Measurements from ENCODE around the gene KRT8. TPM values are rescaled to one million over a fixed set of nuclear protein-coding genes. Genes with fewer than 3 reads are reported as not detected.
A peak's percentile ranks its signal among the peaks of the same experiment; 100 is the strongest.
"Not testable (repeated sequence)": the region's sequence is repeated elsewhere in the genome, so short reads cannot be mapped to it uniquely, and the experiment has no call there.

KRT8 gene
- total RNA-seq, 1 donor from 2014 or later, result 2,570 TPM

- FAIRE-seq, result no peak
- H3K27me3 ChIP-seq (ENCODE audit: insufficient read depth, low read length), result no peaks in the 10 kb centered on the region
- H3K4me3 Mint-ChIP-seq (ENCODE audit: unreplicated experiment), result no peak overlapping the region
Measured at GRCh38 chr12:52860102-52860823, 44.6 kb downstream of the KRT8 start.

DNA sequence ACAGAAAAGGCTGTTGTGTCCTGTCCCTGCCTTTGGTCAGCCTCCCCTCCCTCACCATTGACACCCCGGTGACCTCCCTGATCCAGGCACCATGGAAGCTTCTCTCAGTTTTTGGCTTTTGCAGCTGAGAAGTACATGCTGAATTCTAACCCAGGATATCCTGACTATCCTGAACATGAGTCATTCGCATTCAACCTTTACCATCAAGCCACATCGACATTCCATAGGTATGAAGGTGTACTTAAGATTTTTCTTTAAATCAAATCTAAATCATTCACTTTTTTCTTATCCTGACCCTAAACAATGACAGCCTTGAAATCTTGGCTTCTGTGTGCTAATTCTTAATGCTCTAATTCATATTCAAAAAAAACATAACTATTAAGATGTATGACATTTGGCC is 47.4 kb downstream of the KRT8 start:
- TF ChIP-seq EZH2 (IDR thresholded peaks at IDR 0.05; ENCODE audit: insufficient read depth, low read length) (no peak), CTCF (IDR thresholded peaks at IDR 0.05; ENCODE audit: insufficient read depth, low read depth, low read length) (no peak)
- Histone ChIP-seq H3K4me1 (ENCODE audit: insufficient read depth, low read length) (no peaks in the 10 kb centered on the region), H3K36me3 (ENCODE audit: insufficient read depth, low read length) (no peaks in the 10 kb centered on the region), H3K4me3 (ENCODE audit: insufficient read depth, low read depth, low read length) (no peak overlapping the region), H3K27ac (ENCODE audit: low read depth, low read length) (no peak overlapping the region), H3K79me2 (ENCODE audit: insufficient read depth, low read length) (no peaks in the 10 kb centered on the region), H3K4me2 (ENCODE audit: low read length) (no peak overlapping the region), H3K9ac (ENCODE audit: low read length) (no peak overlapping the region), H3K9me3 (ENCODE audit: insufficient read depth, low read depth, low read length) (no peaks in the 10 kb centered on the region), H4K20me1 (ENCODE audit: insufficient read depth, low read length) (no peaks in the 10 kb centered on the region), H3K27me3 (ENCODE audit: insufficient read depth, low read length) (no peaks in the 10 kb centered on the region), H2AFZ (ENCODE audit: low read depth, low read length) (no peak overlapping the region)
- H3K36me3 Mint-ChIP-seq (ENCODE audit: low read depth, unreplicated experiment), result no peaks in the 10 kb centered on the region
- peaks cover 2% of the 10 kb centered on the region for H3K4me1 Mint-ChIP-seq (ENCODE audit: low read depth, unreplicated experiment)
- FAIRE-seq, result no peak
- H3K9me3 Mint-ChIP-seq (ENCODE audit: unreplicated experiment), result peaks cover 5% of the 10 kb centered on the region
- no peak for DNase-seq (ENCODE audit: low read depth)
- H3K27me3 Mint-ChIP-seq (ENCODE audit: low read depth, unreplicated experiment), result peaks cover 31% of the 10 kb centered on the region
- H3K4me3 Mint-ChIP-seq (ENCODE audit: unreplicated experiment), result no peak overlapping the region
- H3K27ac Mint-ChIP-seq (ENCODE audit: unreplicated experiment), result no peak overlapping the region

More at GRCh38 chr12:52860102-52860823, 44.6 kb downstream of the KRT8 start:
- no peak overlapping the region for H3K4me2 ChIP-seq (ENCODE audit: low read length)
- H3K27me3 Mint-ChIP-seq (ENCODE audit: low read depth, unreplicated experiment), result peaks cover 12% of the 10 kb centered on the region
- H3K27ac ChIP-seq (ENCODE audit: low read depth, low read length), result no peak overlapping the region
- DNase-seq (ENCODE audit: low read depth), result peak; percentile 52
- no peaks in the 10 kb centered on the region for H3K9me3 ChIP-seq (ENCODE audit: insufficient read depth, low read depth, low read length)
- H3K4me3 ChIP-seq (ENCODE audit: insufficient read depth, low read depth, low read length), result no peak overlapping the region
- TF ChIP-seq EZH2 (IDR thresholded peaks at IDR 0.05; ENCODE audit: insufficient read depth, low read length) (no peak), CTCF (IDR thresholded peaks at IDR 0.05; ENCODE audit: insufficient read depth, low read depth, low read length) (no peak)
- no peaks in the 10 kb centered on the region for H3K4me1 ChIP-seq (ENCODE audit: insufficient read depth, low read length)
- H3K79me2 ChIP-seq (ENCODE audit: insufficient read depth, low read length), result no peaks in the 10 kb centered on the region
- H3K36me3 ChIP-seq (ENCODE audit: insufficient read depth, low read length), result no peaks in the 10 kb centered on the region
- peaks cover 2% of the 10 kb centered on the region for H3K4me1 Mint-ChIP-seq (ENCODE audit: low read depth, unreplicated experiment)
- H3K9ac ChIP-seq (ENCODE audit: low read length), result no peak overlapping the region
- H2AFZ ChIP-seq (ENCODE audit: low read depth, low read length), result peak overlapping the region; percentile 23
- H3K27ac Mint-ChIP-seq (ENCODE audit: unreplicated experiment), result peak overlapping the region; percentile 30
- H3K9me3 Mint-ChIP-seq (ENCODE audit: unreplicated experiment), result peaks cover 5% of the 10 kb centered on the region
- H4K20me1 ChIP-seq (ENCODE audit: insufficient read depth, low read length), result no peaks in the 10 kb centered on the region
- no peaks in the 10 kb centered on the region for H3K36me3 Mint-ChIP-seq (ENCODE audit: low read depth, unreplicated experiment)

DNA sequence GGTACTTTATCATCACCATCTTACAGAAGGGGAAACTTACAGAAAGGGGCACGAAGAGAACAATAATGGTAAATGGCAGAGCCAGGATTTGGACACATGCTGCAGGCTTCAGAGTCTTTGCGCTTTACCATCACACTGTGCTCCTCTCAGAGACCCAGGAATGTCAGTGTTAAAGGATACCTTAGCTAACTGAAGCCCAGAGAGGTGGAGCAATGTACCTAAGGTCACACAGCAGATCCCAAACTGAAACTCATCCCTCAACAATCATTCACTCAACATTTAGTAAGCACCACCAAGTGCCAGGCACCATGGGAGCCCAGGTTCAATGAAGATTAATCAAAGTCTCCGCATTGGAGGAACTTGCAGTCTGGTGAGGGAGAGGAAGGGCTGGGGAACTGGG is 48.1 kb downstream of the KRT8 start:
- FAIRE-seq (no peak), DNase-seq (ENCODE audit: low read depth) (no peak)
- TF ChIP-seq CTCF (IDR thresholded peaks at IDR 0.05; ENCODE audit: insufficient read depth, low read depth, low read length) (no peak), EZH2 (IDR thresholded peaks at IDR 0.05; ENCODE audit: insufficient read depth, low read length) (no peak)
- Mint-ChIP-seq H3K27me3 (ENCODE audit: low read depth, unreplicated experiment) (peaks cover 37% of the 10 kb centered on the region), H3K36me3 (ENCODE audit: low read depth, unreplicated experiment) (no peaks in the 10 kb centered on the region), H3K4me1 (ENCODE audit: low read depth, unreplicated experiment) (peaks cover 2% of the 10 kb centered on the region), H3K27ac (ENCODE audit: unreplicated experiment) (no peak overlapping the region), H3K4me3 (ENCODE audit: unreplicated experiment) (no peak overlapping the region), H3K9me3 (ENCODE audit: unreplicated experiment) (peaks cover 7% of the 10 kb centered on the region)
- no peaks in the 10 kb centered on the region for H3K79me2 ChIP-seq (ENCODE audit: insufficient read depth, low read length)
- no peak overlapping the region for H3K27ac ChIP-seq (ENCODE audit: low read depth, low read length)
- no peaks in the 10 kb centered on the region for H3K4me1 ChIP-seq (ENCODE audit: insufficient read depth, low read length)
- H3K27me3 ChIP-seq (ENCODE audit: insufficient read depth, low read length), result no peaks in the 10 kb centered on the region
- H4K20me1 ChIP-seq (ENCODE audit: insufficient read depth, low read length), result no peaks in the 10 kb centered on the region
- H3K9ac ChIP-seq (ENCODE audit: low read length), result no peak overlapping the region
- no peaks in the 10 kb centered on the region for H3K36me3 ChIP-seq (ENCODE audit: insufficient read depth, low read length)
- no peak overlapping the region for H2AFZ ChIP-seq (ENCODE audit: low read depth, low read length)
- H3K9me3 ChIP-seq (ENCODE audit: insufficient read depth, low read depth, low read length), result no peaks in the 10 kb centered on the region
- no peak overlapping the region for H3K4me2 ChIP-seq (ENCODE audit: low read length)
- H3K4me3 ChIP-seq (ENCODE audit: insufficient read depth, low read depth, low read length), result no peak overlapping the region

DNA sequence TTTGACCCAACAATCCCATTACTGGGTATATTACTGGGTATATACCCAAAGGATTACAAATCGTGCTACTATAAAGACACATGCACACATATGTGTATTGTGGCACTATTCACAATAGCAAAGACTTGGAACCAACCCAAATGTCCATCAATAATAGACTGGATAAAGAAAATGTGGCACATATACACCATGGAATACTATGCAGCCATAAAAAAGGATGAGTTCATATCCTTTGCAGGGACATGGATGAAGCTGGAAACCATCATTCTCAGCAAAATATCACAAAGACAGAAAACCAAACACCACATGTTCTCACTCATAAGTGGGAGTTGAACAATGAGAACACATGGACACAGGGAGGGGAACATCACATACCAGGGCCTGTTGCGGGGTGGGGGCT is 48.8 kb downstream of the KRT8 start:
- not testable (repeated sequence) for FAIRE-seq; H3K27ac Mint-ChIP-seq (ENCODE audit: unreplicated experiment); H3K9ac ChIP-seq (ENCODE audit: low read length)

More for the DNA sequence above, 48.8 kb downstream of the KRT8 start:
- not testable (repeated sequence) for H3K4me2 ChIP-seq (ENCODE audit: low read length); H3K79me2 ChIP-seq (ENCODE audit: insufficient read depth, low read length); H3K36me3 ChIP-seq (ENCODE audit: insufficient read depth, low read length); H4K20me1 ChIP-seq (ENCODE audit: insufficient read depth, low read length); H3K9me3 ChIP-seq (ENCODE audit: insufficient read depth, low read depth, low read length); H2AFZ ChIP-seq (ENCODE audit: low read depth, low read length); H3K4me1 Mint-ChIP-seq (ENCODE audit: low read depth, unreplicated experiment); H3K36me3 Mint-ChIP-seq (ENCODE audit: low read depth, unreplicated experiment); H3K4me1 ChIP-seq (ENCODE audit: insufficient read depth, low read length); H3K4me3 ChIP-seq (ENCODE audit: insufficient read depth, low read depth, low read length); H3K9me3 Mint-ChIP-seq (ENCODE audit: unreplicated experiment); DNase-seq (ENCODE audit: low read depth); H3K27me3 ChIP-seq (ENCODE audit: insufficient read depth, low read length); H3K4me3 Mint-ChIP-seq (ENCODE audit: unreplicated experiment); H3K27ac ChIP-seq (ENCODE audit: low read depth, low read length)
- H3K27me3 Mint-ChIP-seq (ENCODE audit: low read depth, unreplicated experiment), result peaks cover 40% of the 10 kb centered on the region
